NCI-H2107 (cell line): ENCODE results near the gene PAX6.

Experiments used
- DNase-seq: peaks from one replicate; lab custom pipeline; 2025; lab: John Stamatoyannopoulos, UW

PAX6 gene

DNA sequence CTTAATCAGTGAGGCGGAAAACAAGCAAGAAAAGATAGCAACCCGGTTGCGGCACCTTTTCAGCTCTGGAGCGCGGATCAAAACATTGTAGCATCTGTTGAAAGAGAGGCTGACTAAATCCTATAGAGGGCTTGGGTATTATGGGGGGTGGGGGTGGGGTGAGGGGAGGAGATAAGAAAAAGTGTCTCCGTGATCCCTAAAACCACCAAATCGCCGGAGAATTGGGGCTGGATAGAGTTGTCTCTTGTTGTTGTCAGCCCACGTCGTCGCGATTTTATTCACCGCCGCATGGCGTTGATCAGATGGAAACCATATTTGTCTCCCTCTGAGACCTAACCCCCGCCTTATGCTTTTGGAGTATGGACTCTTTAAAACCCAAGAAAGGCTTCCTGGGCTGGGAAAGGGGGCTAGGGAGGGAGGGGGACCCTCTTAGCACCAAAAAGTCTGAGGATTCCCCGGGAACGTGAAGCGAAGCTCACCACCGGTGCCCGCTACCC lies 13.0 kb downstream of the PAX6 start:
- no peak for DNase-seq

DNA sequence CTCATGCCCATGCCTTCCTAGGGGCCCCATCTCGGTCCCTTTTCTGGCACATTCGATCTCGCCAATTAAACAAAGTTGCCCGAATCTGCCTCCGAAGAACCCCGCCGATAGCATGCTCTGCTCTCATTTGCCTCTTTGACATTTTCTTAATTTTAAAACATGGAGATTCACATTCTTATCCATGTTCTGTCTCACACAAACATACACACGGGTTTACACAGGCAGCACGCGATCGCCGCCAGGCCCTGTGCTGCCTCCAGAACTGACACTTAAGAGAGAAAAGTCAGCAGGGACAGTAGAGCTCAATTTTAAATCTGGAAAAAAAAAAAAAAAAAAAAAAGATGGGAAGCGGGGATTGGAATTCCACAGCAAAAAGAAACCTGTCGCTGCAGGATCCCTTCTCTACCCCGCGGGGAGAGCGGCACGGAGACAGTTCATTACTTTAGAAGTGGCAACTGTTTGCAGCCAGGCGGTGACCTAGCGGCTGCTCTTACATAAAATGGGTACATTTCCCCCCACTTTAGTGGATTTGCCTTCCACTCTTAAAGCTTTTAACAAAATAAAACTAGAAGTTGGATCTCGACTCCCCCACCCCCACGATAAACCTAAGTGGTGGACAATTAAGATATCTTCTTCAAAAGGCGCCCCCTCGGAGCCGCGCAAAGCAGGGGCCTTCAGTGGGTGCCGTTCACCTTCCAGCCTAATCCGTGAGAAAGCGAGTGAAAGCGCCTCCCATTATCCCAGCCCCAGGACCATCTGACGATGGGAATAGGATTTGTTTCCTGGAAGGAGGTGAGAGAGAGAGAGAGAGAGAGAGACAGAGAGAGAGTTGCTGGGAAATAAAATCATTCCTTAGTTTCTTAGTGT lies 13.7 kb downstream of the PAX6 start:
- no peak for DNase-seq

DNA sequence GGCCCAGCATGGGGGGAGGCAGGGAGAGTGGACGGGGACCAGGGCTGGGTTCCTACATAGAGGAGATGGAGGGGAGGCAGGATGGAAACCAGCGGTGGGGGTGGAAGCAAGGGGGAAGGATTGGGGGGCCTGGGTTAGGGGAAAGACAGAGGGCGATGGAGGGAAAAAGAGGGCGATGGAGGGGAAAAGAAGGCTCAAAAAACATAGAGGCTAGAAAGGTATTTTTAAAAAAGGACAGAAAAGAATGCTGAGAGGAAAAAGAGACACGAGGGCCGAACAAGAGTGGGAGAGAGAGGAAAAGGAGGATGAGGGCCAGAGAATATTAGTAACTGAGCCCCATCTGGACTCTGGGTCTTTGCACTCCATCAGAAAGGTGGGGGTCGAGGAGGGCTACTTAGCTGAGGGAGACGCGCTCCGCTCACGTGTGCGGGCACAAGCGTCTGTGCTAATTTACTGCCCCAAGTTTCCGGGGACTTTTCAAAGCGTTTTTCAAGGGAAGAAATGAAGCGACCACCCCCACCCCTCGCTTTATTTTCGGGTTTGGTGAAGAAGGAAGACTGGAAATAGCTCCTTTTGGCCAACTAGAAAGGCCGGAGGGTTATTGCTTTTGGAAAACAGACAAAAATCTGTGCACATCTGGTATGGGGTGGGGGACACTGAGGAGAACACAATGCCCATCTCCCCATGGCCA lies 14.5 kb downstream of the PAX6 start:
- DNase-seq, result no peak

DNA sequence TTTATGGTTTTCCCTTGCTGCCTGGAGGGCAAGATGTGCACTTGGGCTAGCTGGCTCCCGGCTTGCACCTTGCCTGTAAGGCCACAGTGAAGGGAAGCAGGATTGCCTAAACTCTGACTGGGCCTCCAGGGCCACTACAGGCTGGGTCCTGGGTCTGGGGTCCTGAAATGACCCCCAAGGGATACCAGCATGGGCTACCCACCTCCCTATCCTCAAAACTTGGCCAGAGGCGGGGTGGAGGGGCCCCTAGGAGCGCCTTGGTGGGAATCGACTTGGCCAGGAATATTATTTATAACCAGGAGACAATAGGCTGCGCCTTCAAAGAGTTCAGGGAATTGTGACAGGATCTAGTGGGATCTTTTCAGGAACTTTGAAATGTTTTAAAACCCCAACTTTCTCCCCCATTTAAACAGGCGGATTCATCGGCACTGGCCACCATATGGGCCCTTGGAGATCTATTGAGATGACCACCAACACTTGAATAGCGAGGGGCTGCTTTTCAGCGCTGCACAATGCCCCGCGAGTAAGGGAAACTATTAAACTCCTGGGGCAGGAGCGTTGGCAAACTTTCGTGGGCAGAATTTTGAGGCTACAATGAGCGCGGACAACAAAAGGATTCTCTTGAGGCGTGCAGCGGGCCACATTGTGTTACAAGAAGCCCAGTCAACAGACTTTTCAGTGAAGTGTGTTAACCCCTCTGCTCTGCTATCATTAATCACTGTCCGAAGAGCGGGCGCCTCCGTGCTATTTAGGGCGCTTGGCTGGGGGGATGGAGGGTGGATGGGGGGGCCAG lies 15.2 kb downstream of the PAX6 start:
- no peak for DNase-seq

DNA sequence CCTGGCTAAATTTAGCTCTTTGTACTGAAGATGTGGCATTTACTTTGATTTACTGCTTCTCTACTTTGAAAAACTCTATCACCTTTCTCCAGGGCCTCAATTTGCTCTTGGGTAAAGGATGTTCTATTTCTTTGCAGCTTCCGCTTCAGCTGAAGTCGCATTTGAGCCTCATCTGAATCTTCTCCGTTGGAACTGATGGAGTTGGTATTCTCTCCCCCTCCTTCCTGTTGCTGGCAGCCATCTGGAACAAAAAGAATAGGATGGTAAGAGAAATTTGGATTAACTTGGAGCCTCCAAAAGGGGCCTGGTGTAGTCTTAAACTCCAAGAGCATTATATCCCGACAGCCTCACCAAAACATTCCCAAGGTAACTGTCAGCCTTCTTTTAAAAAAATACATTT lies 16.6 kb downstream of the PAX6 start:
- DNase-seq, result no peak

DNA sequence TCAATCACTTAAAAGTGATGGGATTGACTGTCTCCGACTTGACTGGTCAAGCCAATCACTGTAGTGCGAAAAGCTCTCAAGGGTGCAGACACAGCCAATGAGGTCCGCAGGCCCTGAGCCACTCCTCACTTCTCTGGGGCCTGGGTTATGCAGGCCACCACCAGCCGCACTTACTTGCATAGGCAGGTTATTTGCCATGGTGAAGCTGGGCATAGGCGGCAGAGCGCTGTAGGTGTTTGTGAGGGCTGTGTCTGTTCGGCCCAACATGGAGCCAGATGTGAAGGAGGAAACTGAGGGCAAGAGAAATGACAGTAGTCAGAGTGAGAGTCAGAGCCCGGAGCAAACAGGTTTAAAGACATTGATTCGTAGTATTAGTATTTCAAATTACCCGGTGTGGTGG lies 17.9 kb downstream of the PAX6 start:
- DNase-seq, result no peak

DNA sequence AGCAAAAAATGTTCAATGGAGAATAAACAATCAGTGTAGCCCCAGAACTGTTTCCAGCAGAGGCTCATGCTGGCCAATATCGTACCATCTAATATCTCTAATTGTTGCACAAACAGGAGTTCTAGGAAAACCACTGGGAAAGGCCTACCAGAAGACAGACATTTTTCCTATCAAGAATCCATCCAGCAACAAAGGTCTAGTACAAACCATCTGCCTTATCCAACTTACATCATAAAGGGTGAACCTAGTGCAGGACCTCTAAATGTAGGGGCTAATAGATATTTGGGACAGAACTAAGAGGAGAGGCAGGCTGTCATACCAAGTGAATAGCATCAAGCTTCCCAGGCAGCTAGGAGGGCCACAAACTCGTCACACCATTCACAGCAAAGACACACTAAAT lies 18.7 kb downstream of the PAX6 start:
- DNase-seq, result no peak

DNA sequence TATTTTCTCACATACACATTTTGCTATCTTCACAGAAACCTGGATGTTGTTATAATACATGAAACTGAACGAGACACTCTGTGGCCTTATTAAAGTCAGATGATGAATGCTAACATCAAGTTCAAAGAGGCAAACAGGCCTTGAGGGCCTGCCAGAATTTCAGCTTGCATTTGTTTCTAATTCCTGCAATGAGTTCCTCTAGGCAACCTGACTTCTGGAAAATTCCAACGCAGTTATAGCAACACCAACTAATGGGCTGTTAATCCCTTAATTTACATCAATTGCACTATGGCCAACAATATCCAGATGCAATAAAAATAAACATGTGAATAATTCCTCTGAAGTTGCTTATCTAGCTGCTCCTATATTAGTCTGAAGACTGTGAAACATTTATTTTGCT lies 19.1 kb downstream of the PAX6 start:
- no peak for DNase-seq

DNA sequence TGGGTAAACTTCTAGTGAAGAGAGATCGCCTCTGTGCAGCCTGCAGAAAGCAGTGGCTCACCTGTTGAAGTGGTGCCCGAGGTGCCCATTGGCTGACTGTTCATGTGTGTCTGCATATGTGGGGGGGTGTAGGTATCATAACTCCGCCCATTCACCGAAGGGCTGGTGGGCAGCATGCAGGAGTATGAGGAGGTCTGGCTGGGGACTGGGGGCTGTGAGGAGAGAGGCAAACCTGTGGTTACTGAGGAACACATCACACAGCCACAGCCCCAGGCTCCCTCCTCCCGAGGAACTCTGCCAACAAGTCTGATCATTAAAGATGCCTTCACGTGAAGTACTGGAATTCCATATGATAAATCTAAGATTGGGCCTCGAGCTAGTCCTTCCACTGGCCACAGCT lies 20.5 kb downstream of the PAX6 start:
- no peak for DNase-seq

DNA sequence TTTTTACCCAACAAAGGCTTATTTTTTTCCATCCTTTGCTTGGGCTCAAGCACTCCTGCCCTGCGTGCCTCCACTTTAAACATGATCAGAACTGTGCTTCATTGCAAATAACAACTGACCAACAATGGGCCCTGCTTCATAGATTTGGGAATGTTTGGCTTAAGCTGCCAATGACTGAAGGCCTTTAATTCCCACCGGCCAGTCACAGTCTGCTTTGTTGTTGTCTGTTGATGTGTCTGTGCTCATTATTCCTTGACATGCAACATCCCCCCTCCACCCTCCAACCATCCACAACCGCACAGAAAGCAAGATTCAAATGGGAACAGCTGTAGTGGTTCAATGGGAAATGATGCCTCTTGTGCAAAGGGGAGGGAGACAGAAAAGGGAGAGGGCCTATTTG lies 23.0 kb downstream of the PAX6 start:
- no peak for DNase-seq

DNA sequence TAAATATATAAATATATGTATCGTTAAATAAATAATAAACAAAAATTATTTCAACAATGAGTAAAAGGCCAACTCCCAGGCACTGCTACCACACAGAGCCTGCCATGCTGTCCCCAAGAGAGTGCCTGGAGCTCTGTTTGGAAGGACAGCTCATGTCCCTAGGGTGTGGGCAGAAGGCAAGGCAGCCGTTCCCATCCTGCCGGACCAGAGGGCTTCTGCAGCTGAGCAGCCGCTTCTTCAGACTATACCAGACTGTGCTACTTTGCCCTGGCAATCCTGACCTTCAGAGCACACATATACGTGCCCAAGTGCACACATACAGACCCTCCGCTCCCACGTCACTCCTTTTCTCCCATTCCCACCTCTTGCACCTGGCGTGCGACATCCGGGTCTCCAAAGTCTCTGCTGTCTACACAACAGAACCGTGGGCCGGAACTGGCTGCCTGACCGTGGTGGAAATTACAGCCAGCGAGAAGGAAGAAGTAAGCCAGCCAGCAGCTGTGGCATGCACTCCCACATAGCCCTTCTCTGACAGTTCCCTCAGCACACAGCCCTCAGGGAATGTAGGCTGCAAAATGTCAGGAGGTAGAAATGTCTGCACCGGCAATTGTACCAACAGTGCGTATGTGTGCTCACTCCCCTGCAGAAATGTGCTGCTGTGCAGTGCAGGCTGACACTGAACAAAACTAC lies 24.0 kb downstream of the PAX6 start:
- DNase-seq, result no peak

DNA sequence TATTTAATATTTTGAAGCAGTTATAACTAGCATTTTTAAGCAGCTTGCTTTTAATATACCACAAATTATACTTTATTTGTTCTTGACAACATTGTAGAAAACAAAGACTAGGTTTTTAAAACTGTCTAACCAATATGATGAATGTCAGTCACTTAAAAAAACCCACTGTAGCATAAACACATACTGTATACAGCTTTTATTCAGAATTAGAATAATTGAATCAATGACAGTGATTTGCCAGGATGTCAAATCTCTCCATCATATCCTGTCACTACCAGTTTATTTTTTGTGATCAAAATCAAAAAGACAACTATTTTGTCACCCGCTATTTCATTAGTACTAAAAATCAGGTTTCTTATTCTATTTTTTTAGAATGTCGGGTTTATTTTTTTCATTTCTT lies 26.5 kb downstream of the PAX6 start:
- DNase-seq, result no peak

DNA sequence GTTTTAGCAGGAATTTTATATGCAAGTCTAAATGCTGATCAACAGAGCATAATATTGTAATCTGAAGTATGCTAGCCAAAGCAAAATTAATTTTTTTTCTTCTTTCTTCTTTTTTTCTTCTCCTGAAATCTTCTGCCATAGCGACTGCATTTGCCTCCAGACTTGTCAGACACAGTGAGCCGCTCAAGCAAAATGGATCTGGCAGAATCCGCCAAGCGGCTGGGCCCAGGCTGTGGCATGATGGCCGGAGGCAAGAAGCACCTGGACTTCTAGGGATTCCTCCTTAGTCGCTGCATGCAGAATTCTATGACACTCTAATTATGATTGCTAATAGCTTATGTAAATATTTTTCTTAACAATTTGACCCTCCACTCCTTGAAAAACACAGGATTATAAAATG lies 27.9 kb downstream of the PAX6 start:
- no peak for DNase-seq

DNA sequence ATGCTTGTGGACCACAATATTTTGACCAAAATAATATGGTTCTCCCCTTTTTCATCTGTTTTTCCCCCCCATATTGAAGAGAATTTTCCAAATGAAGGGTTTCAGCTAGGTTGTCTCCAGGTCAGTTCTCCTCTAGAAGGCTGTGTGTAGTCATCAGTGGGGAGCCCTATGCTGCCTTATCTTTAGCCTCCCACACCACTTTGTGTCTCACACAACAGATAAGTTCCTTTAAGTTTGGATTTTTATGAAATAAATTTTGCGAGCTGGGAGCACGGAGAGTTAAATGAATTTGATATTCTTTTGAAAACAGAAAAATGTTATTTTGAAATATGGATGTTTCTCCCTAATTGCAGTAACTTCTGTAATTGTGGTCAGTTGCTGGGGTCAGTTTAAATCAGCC lies 28.9 kb downstream of the PAX6 start:
- no peak for DNase-seq

DNA sequence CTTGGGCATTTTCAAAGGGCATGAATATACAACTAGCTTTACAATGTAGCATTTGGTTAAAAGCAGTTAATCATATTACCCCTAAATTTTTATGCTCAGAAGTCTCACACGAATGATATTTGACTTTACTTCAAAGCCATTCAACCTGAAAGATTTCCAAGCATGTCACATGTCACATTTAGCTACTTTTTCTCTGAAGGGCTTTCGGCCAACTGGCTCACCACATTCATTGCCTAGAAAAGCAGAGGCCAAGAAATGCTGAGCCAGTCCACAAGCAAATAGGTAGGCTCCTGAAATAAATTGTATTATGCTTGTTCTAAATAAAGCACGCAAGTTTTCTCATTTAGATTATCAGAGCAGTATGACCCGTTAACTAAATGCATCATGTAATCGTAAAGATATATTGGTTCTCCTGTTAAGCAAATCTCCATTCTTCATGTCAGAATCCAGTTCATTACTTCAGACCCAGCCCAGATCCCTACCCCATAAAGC lies 30.6 kb downstream of the PAX6 start:
- DNase-seq, result no peak

DNA sequence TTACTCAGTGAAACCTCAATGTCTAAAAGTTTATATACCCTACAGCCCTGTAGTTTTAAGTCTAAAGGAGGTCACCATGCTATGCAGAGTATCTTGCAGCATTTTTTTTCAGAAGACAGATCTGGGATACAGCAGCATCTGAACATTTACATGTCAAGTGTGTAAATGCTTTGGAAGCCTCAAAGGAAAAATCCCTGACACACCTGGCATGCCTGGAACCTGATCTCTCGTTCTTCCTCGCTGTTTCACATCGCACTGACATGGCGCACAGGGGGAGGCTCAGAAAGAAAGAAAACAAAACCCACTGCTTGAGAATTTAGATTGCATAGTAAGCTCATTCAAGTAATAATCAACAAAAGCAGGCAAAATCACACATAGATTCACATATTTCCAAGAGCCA lies 31.0 kb downstream of the PAX6 start:
- DNase-seq, result no peak

DNA sequence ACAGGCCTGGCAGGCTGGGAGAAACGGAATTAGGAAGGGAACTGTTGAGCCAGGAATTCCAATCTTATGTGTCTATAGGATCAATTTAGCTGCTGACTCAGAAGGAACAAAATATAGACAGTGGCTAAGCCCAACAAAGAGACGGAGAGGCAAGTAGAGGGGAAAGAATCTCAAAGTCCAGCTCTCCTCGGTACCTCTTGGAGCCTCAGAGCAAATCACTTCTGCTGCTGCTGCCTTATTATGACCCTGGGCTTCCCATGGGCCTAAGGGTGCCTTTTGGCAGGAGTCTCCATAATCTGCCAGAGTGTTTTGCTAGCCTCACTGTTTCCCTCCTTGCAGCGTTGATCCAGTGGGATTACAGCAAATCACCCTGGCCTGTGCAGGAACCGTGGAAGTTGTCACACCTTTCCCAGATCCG lies 31.7 kb downstream of the PAX6 start:
- no peak for DNase-seq

DNA sequence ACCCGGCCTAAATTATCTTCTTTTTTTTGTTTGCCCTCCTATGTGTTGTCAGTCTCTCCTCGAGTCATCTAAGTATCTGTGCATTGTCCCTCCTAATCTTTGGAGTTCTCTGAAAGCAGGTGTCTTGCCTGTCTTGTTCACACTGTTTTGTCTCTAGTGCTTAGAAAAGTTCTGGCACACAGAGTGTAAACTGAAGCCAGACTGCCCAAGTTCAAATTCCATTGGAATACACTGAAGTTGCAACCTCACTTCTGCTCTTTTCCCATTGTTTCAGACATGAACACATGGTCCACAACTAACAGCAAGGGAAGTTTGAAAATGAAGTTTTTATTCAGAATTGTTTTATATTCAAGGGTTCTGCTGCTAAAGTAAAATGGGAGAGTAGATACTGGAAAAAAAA lies 38.7 kb downstream of the PAX6 start:
- no peak for DNase-seq

DNA sequence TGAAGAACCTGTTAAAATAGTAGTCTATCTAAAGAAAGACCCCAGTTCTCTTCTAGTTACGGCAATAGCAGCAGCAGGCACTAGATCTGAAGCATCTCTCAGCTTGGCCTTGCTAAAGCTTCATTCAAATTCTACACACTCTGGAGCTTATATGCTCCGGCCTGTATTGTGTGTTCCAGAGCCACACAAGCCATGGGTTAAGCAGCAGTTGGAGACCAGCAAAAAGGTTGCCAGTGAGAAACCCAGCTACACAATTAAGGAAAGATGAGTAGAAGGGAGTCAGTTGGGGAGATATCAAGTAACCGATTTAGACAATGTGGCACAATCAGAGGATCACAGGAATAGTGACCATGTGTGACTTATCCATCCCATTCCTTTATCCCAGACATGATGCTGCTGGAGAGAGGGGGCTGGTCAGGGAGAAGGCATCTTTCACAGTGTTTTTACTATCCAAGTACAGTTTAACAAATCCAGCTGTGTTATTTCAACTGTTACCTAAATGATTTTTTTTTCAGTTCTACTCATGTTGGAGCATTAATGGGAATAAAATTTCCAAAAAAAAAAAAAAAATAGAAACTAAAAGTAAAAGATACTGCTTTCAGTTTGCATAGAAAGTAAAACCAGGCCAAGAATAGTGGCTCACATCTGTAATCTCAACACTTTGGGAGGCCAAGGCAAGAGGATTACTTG lies 41.0 kb downstream of the PAX6 start:
- no peak for DNase-seq

DNA sequence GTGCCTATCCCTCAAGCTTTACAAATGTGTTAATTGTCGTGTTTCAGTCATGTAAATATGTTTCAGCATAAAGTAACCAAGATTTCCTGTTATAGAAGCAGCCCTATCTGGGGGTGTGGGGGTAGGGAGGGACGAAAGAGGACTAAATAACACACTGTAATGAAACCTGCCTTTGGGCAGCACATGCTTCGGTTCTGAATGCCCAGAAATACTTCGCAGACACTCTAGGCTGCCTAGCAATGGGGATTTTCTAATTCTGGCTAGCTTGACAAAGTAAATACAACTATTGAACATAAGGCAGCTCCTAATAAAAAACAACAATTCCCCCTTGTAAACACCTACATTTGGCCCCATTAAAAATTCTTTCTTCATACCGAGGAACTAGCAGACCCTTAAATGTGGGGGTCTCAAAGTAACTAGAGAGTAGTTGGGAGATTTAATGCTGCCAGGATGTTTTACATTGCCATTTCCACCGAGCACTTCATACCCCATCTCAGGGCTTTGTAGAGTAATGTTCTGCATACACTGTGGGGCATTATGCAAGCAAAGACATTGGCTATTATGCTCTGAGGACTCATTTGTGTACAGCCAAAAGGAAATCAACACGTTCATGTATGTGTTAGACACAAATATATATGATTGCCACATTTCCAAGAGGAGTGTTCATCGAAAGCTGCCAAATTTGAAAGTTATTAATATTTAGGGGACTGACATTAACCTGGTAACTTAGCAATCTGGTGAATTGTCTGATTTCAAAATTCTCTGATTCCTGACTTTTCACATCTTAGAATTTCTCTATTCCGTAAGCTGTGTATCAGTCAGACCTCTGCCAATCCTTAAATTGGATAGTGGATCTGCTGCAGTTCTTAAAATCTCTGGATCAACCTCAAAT lies 42.1 kb downstream of the PAX6 start:
- DNase-seq, result no peak
